AG08395 (cell line): ENCODE data around the gene TFEB.

Experiments
- DNase-seq: peaks from one replicate; pipeline ENCODE4 v3.0.0; 2012; ENCODE audit warnings: mixed read lengths, low spot score

TFEB gene

GRCh38 chr6:41763470-41763869, 28.1 kb upstream of the TFEB start:
- no peak for DNase-seq

GRCh38 chr6:41759905-41760579, 24.6 kb upstream of the TFEB start:
- no peak for DNase-seq

GRCh38 chr6:41759106-41759904, 23.9 kb upstream of the TFEB start:
- no peak for DNase-seq

- DNase-seq = no peak
These were observed 23.2 kb upstream of the TFEB start for GRCh38 chr6:41758641-41759035.

- no peak for DNase-seq
These were observed 22.7 kb upstream of the TFEB start for GRCh38 chr6:41757931-41758640.

- DNase-seq = no peak
These were observed 21.9 kb upstream of the TFEB start for GRCh38 chr6:41757271-41757670.

GRCh38 chr6:41756354-41756753, 20.9 kb upstream of the TFEB start:
- no peak for DNase-seq

GRCh38 chr6:41755895-41756294, 20.5 kb upstream of the TFEB start:
- no peak for DNase-seq

- no peak for DNase-seq
These were observed 15.0 kb upstream of the TFEB start for GRCh38 chr6:41750374-41750773.

- no peak for DNase-seq
These were observed 13.1 kb upstream of the TFEB start for GRCh38 chr6:41748542-41748941.

GRCh38 chr6:41748102-41748477, 12.7 kb upstream of the TFEB start:
- DNase-seq = no peak

GRCh38 chr6:41747256-41748101, 12.1 kb upstream of the TFEB start, which contains the start of gene PGC:
Gene PGC (minus strand): TSS chr6:41747397. CDS start chr6:41747334, 63 bp downstream.
- DNase-seq = no peak

GRCh38 chr6:41746107-41746506, 10.7 kb upstream of the TFEB start:
- no peak for DNase-seq

GRCh38 chr6:41744236-41744787, 8.9 kb upstream of the TFEB start:
- no peak for DNase-seq

- no peak for DNase-seq
These were observed 8.2 kb upstream of the TFEB start for GRCh38 chr6:41743406-41744235.

GRCh38 chr6:41741625-41742490, 6.5 kb upstream of the TFEB start:
- no peak for DNase-seq

GRCh38 chr6:41740366-41741162, 5.2 kb upstream of the TFEB start:
- no peak for DNase-seq

- DNase-seq = no peak
These were observed 3.6 kb upstream of the TFEB start for GRCh38 chr6:41739041-41739440.

- DNase-seq = no peak
These were observed 2.3 kb upstream of the TFEB start for GRCh38 chr6:41737591-41738130.
